G401 (cell line): ENCODE measurements around the gene GRIA3. TPM values are rescaled to one million over a fixed set of nuclear protein-coding genes. Genes with fewer than 3 reads are reported as not detected.
"Not testable (repeated sequence)": the region's sequence is repeated elsewhere in the genome, so short reads cannot be mapped to it uniquely, and the experiment has no call there.

Experiments
- DNase-seq: peaks from one replicate; pipeline ENCODE4 v3.0.0-alpha.2; 2015; ENCODE audit warnings: low spot score
- in situ Hi-C: cut with HindIII; loops from 2 replicates; pipeline ENCODE4 v1.10.0; 2016; ENCODE audit warnings: low sequenced_read_pairs, mixed read lengths
- total RNA-seq: library from RNA; depleted of rRNA; stranded (reverse); fragments of >200 nt; shearing (Covaris generic); gene quantifications from 2 replicates; pipeline ENCODE4 v1.2.3, GENCODE V29; 2014

The GRIA3 gene
- total RNA-seq, 1 experiment from 2014 or later: not detected

GRCh38 chrX:123330229-123330942 lies 146.3 kb downstream of the GRIA3 start:
- in situ Hi-C loops: no loop called here
- no peak for DNase-seq

GRCh38 chrX:123331349-123331748 lies 147.3 kb downstream of the GRIA3 start:
- no peak for DNase-seq
- in situ Hi-C loops: no loop called here

GRCh38 chrX:123331859-123332258 lies 147.8 kb downstream of the GRIA3 start:
- in situ Hi-C loops: no loop called here
- DNase-seq: no peak

- in situ Hi-C loops: no loop called here
These were observed 152.6 kb downstream of the GRIA3 start for GRCh38 chrX:123336666-123337065.

GRCh38 chrX:123337886-123338639 lies 154.0 kb downstream of the GRIA3 start:
- in situ Hi-C loops: no loop called here
- no peak for DNase-seq

More at GRCh38 chrX:123336666-123337065, 152.6 kb downstream of the GRIA3 start:
- DNase-seq: no peak

GRCh38 chrX:123339221-123339905 lies 155.3 kb downstream of the GRIA3 start:
- in situ Hi-C loops: no loop called here
- no peak for DNase-seq

- no peak for DNase-seq
- in situ Hi-C loops: no loop called here
These were observed 156.6 kb downstream of the GRIA3 start for GRCh38 chrX:123340696-123341095.

- in situ Hi-C loops: no loop called here
These were observed 164.4 kb downstream of the GRIA3 start for GRCh38 chrX:123348468-123348867.

GRCh38 chrX:123350226-123350625 lies 166.1 kb downstream of the GRIA3 start:
- in situ Hi-C loops: no loop called here
- no peak for DNase-seq

More at GRCh38 chrX:123348468-123348867, 164.4 kb downstream of the GRIA3 start:
- no peak for DNase-seq

GRCh38 chrX:123357941-123358340 lies 173.9 kb downstream of the GRIA3 start:
- no peak for DNase-seq
- in situ Hi-C loops: no loop called here

GRCh38 chrX:123358457-123358856 lies 174.4 kb downstream of the GRIA3 start:
- DNase-seq: no peak
- in situ Hi-C loops: no loop called here

GRCh38 chrX:123361371-123361770 lies 177.3 kb downstream of the GRIA3 start:
- in situ Hi-C loops: no loop called here
- no peak for DNase-seq

- in situ Hi-C loops, DNase-seq: not testable (repeated sequence)
These were observed 202.1 kb downstream of the GRIA3 start for GRCh38 chrX:123386196-123386595.

GRCh38 chrX:123392921-123393320 lies 208.8 kb downstream of the GRIA3 start:
- DNase-seq: no peak
- in situ Hi-C loops: no loop called here

GRCh38 chrX:123399709-123400108 lies 215.6 kb downstream of the GRIA3 start:
- no peak for DNase-seq
- in situ Hi-C loops: no loop called here

- no peak for DNase-seq
- in situ Hi-C loops: no loop called here
These were observed 221.2 kb downstream of the GRIA3 start for GRCh38 chrX:123405231-123405630.

GRCh38 chrX:123408821-123409737 lies 225.0 kb downstream of the GRIA3 start:
- in situ Hi-C loops: no loop called here

GRCh38 chrX:123422875-123423274 lies 238.8 kb downstream of the GRIA3 start:
- in situ Hi-C loops: no loop called here
- DNase-seq: no peak

More at GRCh38 chrX:123408821-123409737, 225.0 kb downstream of the GRIA3 start:
- DNase-seq: no peak

- DNase-seq: no peak
- in situ Hi-C loops: no loop called here
These were observed 240.5 kb downstream of the GRIA3 start for GRCh38 chrX:123424546-123424945.
